Muscle of leg (tissue), 9 donors: Measurements from ENCODE around the gene HBQ1. TPM values are rescaled to one million over a fixed set of nuclear protein-coding genes. Genes with fewer than 3 reads are reported as not detected.

Source experiments
- polyA plus RNA-seq, 8 donors: library from polyadenylated mRNA; unstranded; fragments of 120-200 nt; gene quantifications; one replicate each; pipeline versions ENCODE4 v1.2.1 to v1.2.3, GENCODE V29; 2013; ENCODE audit warnings: inconsistent platforms in 1 of 8, low replicate concordance in 1 of 8; ENCODE audit not compliant: insufficient read length in 8 of 8, insufficient read depth in 1 of 8
- total RNA-seq: library from RNA; stranded (reverse); fragments of 120-200 nt; gene quantifications from one replicate; pipeline ENCODE4 v1.2.4, GENCODE V29; 2013

Gene HBQ1
- total and polyA plus RNA-seq, 9 donors = 0.85 to 3.2 (median 2.0) TPM

Other genes with a start within 250 kb of the HBQ1 start
- gene POLR3K, start 126.9 kb upstream of the HBQ1 start, total RNA-seq = 2.7 TPM
- gene POLR3K, start 126.9 kb upstream of the HBQ1 start, polyA plus RNA-seq = 1 to 10 TPM; 7.6 to 9.8 (median 8.0) TPM
- gene SNRNP25, start 126.6 kb upstream of the HBQ1 start, total RNA-seq = 23.8 TPM
- gene SNRNP25, start 126.6 kb upstream of the HBQ1 start, polyA plus RNA-seq = 10 to 100 TPM; 27.2 to 31.9 (median 30.2) TPM
- 20.6 TPM for gene RHBDF1, start 107.8 kb upstream of the HBQ1 start, total RNA-seq
- gene RHBDF1, start 107.8 kb upstream of the HBQ1 start, polyA plus RNA-seq = 10 to 100 TPM; 36.9 to 53.3 (median 48.2) TPM
- gene MPG, start 102.2 kb upstream of the HBQ1 start, total RNA-seq = 39.0 TPM
- gene MPG, start 102.2 kb upstream of the HBQ1 start, polyA plus RNA-seq = 10 to 100 TPM; 24.2 to 37.6 (median 32.2) TPM
- 7.3 TPM for gene NPRL3, start 41.8 kb upstream of the HBQ1 start, total RNA-seq
- 10 to 100 TPM; 21.3 to 31.1 (median 27.8) TPM for gene NPRL3, start 41.8 kb upstream of the HBQ1 start, polyA plus RNA-seq
- gene HBZ, start 27.8 kb upstream of the HBQ1 start, total RNA-seq = 0.93 TPM
- gene HBZ, start 27.8 kb upstream of the HBQ1 start, polyA plus RNA-seq = 10 to 100 TPM in 2 of 8 donors, 1 to 10 TPM in 6; 2.2 to 16.3 (median 7.5) TPM
- gene HBM, start 14.5 kb upstream of the HBQ1 start, total RNA-seq = 15.2 TPM
- 10 to 100 TPM in 6 of 8 donors, 1 to 10 TPM in 2; 4.3 to 28.0 (median 15.1) TPM for gene HBM, start 14.5 kb upstream of the HBQ1 start, polyA plus RNA-seq
- gene HBA2, start 7.6 kb upstream of the HBQ1 start, total RNA-seq = 926 TPM
- over 10,000 TPM in 2 of 8 donors, 1,000 to 10,000 TPM in 6; 2,138 to 10,285 (median 6,265) TPM for gene HBA2, start 7.6 kb upstream of the HBQ1 start, polyA plus RNA-seq
- gene HBA1, start 3.8 kb upstream of the HBQ1 start, total RNA-seq = 387 TPM
- 1,000 to 10,000 TPM; 1,237 to 7,147 (median 3,734) TPM for gene HBA1, start 3.8 kb upstream of the HBQ1 start, polyA plus RNA-seq
- gene LUC7L, start 49.0 kb downstream of the HBQ1 start, total RNA-seq = 67.3 TPM
- gene LUC7L, start 49.0 kb downstream of the HBQ1 start, polyA plus RNA-seq = 10 to 100 TPM; 59.1 to 89.4 (median 69.7) TPM
- gene FAM234A, start 54.4 kb downstream of the HBQ1 start, total RNA-seq = 26.9 TPM
- gene FAM234A, start 54.4 kb downstream of the HBQ1 start, polyA plus RNA-seq = 10 to 100 TPM; 38.1 to 49.5 (median 44.6) TPM
- gene RGS11, start 95.5 kb downstream of the HBQ1 start, total RNA-seq = 1.2 TPM
- gene RGS11, start 95.5 kb downstream of the HBQ1 start, polyA plus RNA-seq = 1 to 10 TPM in 6 of 8 donors, under 1 TPM in 2; 0.92 to 3.1 (median 1.6) TPM
- 1.0 TPM for gene ARHGDIG, start 100.1 kb downstream of the HBQ1 start, total RNA-seq
- gene ARHGDIG, start 100.1 kb downstream of the HBQ1 start, polyA plus RNA-seq = 1 to 10 TPM in 2 of 8 donors, under 1 TPM in 6; 0.30 to 2.4 (median 0.63) TPM
- gene PDIA2, start 102.7 kb downstream of the HBQ1 start, total RNA-seq = 0.84 TPM
- gene PDIA2, start 102.7 kb downstream of the HBQ1 start, polyA plus RNA-seq = 1 to 10 TPM in 1 of 8 donors, under 1 TPM in 7; 0.46 to 1.8 (median 0.60) TPM
- gene AXIN1, start 172.3 kb downstream of the HBQ1 start, total RNA-seq = 14.5 TPM
- gene AXIN1, start 172.3 kb downstream of the HBQ1 start, polyA plus RNA-seq = 10 to 100 TPM; 11.5 to 19.2 (median 14.2) TPM
- gene MRPL28, start 190.1 kb downstream of the HBQ1 start, total RNA-seq = 46.1 TPM
- 10 to 100 TPM; 48.4 to 52.6 (median 50.0) TPM for gene MRPL28, start 190.1 kb downstream of the HBQ1 start, polyA plus RNA-seq
- gene PGAP6, start 201.5 kb downstream of the HBQ1 start, total RNA-seq = 16.3 TPM
- gene PGAP6, start 201.5 kb downstream of the HBQ1 start, polyA plus RNA-seq = 10 to 100 TPM; 23.3 to 38.2 (median 29.3) TPM
- gene NME4, start 216.7 kb downstream of the HBQ1 start, total RNA-seq = 53.5 TPM
- 100 to 1,000 TPM in 3 of 8 donors, 10 to 100 TPM in 5; 70.9 to 115 (median 97.2) TPM for gene NME4, start 216.7 kb downstream of the HBQ1 start, polyA plus RNA-seq
- gene DECR2, start 221.4 kb downstream of the HBQ1 start, total RNA-seq = 8.4 TPM
- 10 to 100 TPM in 7 of 8 donors, 1 to 10 TPM in 1; 8.8 to 20.6 (median 13.4) TPM for gene DECR2, start 221.4 kb downstream of the HBQ1 start, polyA plus RNA-seq
- gene RAB11FIP3, start 245.2 kb downstream of the HBQ1 start, total RNA-seq = 13.9 TPM
- gene RAB11FIP3, start 245.2 kb downstream of the HBQ1 start, polyA plus RNA-seq = 10 to 100 TPM; 26.5 to 35.8 (median 29.8) TPM